GM18519 (cell line): Measurements from ENCODE around the gene SMCO2.
A peak's percentile ranks its signal among the peaks of the same experiment; 100 is the strongest.
"Not testable (repeated sequence)": the region's sequence is repeated elsewhere in the genome, so short reads cannot be mapped to it uniquely, and the experiment has no call there.

Experiments used
- ATAC-seq: cut with Tn5 transposase; IDR thresholded peaks from one replicate; pipeline ENCODE4 v1.9.1; 2021; ENCODE audit warnings: mild to moderate bottlenecking, moderate library complexity; ENCODE audit not compliant: unreplicated experiment, low FRiP score

SMCO2 gene

DNA sequence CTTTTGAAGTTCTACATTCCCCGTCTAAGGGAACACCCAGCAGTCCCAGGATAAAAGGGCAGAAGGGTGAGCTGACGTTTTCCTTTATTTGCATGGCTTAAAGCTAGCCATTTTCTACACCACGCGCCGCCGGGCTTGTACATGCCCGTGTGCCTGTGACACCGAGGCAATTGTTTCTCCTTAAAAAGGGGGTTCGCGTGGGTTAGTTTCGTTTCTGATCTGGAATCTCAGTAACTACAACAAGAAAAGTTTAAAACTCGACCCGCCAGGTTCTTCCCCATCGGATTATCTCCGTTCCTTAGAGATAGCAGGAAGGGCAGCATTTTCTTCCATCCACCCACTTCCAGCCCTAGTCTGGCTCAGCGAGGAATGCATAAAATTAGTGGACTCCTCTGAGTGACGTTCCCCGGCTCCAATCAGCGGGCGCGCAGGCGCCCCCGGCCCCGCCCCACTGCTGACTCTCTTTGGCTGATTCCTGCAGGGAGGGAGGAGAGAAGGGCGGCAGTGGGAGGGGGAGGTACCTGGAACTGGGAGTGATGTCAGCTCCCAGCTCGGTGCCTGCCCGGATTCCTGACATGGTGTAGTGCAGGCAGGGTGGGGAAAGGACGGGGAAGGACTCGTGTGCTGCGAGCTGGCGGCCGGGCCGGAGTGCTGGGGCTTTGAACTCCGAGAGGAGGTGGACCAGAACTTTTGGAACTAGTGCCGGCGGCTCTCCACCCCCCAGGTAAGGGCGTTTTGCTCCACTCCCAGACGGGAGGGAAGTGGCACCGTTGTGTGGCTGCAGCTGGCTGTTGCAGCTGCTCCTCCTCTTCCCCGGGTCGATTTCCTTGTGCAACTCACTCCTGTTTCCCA lies 77.3 kb downstream of the SMCO2 start, which contains the start of gene PPFIBP1:
Gene PPFIBP1 (plus strand): TSS at position 565 of the 852 bp plus-strand sequence. CDS start 109,191 bp downstream, outside the sequence.
- peak; percentile 79 for ATAC-seq

DNA sequence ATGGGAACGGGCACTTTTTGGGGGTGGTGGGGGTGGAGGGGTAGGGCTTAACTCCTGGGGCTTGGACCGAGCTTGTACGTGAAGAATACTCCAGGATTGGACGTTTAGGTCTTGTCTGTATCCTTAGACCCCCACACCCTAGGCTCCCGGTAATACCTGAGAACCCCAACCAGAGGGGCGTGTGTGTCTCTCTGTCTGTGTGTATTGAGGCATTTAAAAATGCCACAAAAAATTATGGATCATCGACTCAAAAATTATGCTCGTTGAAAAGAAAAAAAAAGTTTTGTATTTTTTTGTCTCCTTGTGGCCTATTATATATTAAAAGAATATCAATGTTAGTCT lies 77.9 kb downstream of the SMCO2 start:
- no peak for ATAC-seq

GRCh38 chr12:27524839-27525753 lies 78.6 kb downstream of the SMCO2 start:
- ATAC-seq = no peak

- ATAC-seq = no peak
Observed at GRCh38 chr12:27527512-27527911, 81.0 kb downstream of the SMCO2 start.

DNA sequence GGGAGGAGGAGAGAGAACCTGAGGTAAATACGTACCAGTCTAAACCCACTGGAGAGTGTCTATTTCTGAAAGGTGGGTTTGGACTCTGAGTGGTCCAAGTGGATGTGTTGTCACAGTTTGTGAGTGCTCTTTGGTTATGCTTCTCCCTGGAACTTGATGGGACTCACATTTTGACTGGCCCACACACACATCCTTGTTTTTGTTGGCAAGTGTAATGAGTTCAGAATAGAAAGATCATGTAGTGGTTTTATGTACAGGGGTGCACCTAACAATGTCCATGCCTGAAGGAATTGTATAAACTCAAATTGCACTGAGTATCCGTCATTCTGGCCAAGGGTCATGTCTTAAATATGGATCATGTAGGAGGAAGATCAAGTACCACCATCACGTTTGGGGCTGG lies 82.3 kb downstream of the SMCO2 start:
- no peak for ATAC-seq

GRCh38 chr12:27530157-27530922 lies 83.8 kb downstream of the SMCO2 start:
- ATAC-seq = no peak

DNA sequence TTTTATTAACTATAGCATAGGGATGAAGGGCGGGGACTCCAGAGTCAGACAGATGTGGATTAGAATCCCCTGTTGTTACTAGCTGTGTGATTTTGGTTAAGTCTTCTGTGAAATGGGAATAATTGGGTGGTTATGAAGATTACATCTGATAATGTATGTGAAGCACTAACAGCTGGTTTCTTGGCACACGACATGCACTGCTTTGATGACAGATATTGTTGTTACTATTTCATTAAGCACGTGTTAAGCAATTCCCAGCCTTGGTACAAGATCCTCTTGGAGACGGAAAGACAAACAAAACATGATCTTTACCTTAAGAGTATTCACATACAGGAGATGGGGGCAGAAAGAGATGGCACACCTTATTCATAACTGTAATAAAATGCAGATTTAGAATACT lies 85.4 kb downstream of the SMCO2 start:
- ATAC-seq = no peak

- ATAC-seq = peak; percentile 47
Observed at GRCh38 chr12:27534060-27534764, 87.7 kb downstream of the SMCO2 start.

DNA sequence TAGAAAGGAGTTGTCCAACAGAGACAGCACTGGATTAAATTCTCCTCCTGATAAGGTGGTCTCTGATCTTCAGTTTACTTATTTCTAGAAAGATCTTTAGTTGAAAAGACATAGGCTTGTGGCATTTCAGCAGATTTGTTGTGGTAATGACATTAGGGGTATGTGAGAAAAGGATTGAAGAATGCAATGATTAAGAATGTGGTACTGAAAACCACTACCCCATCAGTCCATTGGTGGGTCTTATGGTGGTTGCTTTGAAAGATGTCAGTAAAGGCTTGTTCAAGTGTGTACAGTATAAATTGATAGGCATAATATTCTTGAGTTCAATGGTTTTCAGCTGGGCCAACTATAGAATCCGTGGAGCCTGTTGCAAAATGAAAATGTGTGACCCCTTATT lies 88.2 kb downstream of the SMCO2 start:
- peak; percentile 14 for ATAC-seq

DNA sequence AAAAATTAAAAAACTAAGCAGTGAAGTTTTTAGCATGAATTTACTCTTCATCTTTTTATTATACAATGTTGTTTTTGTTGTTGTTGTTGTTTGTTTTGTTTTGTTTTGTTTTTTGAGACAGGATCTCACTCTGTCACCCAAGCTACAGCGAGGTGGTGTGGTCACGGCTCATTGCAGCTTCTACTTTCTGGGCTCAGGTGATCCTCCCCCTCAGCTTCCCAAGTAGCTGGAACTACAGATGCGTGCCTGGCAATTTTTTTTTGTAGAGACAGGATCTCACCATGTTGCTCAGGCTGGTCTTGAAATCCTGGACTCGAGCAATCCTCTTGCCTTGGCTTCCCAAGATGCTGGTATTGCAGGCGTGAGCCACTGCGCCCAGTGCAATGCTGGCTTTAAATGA lies 88.8 kb downstream of the SMCO2 start:
- no peak for ATAC-seq

DNA sequence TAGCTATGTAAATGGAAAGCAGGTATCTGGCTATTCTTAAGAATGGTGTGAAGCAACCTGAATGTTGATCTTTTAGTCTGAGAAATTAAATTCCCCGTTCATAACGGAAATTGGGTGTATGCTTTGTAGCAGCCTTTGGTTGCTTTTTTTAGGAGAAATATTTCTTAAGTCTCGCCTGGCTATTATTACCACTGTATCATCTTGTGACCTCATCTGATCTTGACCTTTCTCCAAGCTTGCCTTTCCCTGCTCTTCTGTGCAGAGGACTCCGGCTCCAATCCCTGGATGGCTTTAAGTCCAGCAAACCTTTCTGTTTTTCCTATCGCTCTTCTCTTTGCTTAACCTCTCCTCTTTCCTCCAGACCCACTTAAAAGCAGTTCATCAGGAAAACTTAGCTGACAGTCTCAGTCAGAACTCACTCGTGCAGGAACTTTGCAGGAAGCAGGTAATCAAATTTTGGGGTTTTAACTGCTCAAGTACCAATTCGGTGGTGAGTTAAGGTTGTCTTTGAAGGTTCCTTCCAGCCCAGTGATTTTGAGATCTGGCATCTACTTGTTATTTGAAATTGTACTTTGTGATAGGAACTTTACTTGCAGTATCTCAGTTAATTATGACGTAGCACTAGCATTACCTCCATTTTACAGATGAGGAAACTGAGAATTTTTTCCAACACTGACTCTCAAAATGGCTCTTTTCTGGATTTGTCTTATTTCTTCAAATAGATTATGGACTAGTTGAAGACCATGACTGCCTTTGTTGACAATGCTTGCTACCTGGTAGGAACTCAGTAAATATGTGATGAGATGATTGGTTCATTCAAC lies 91.5 kb downstream of the SMCO2 start:
- ATAC-seq = no peak

DNA sequence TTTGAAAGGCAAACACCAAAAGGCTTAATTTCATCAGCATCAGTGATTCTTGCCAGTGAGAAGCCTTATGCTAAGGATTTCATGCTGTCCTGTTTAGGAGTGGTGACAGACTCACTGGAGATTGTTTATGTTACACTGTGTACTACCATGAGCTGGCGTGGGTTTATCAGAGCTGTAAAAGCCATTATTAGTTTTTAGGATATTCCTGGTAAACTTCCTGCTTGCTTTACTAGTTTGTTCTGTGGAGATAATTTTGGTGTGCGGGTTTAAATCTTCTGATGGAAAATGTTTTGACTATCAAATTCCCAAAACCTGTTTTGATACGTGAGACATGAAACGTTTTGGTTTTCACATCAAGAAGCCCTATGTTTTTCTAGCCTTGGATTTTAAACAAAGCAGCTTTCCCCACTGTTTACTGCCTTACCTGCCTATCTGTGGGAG lies 92.7 kb downstream of the SMCO2 start:
- ATAC-seq = no peak

- ATAC-seq = no peak
Observed at GRCh38 chr12:27541031-27541719, 94.6 kb downstream of the SMCO2 start.

- ATAC-seq = no peak
Observed at GRCh38 chr12:27542628-27543027, 96.1 kb downstream of the SMCO2 start.

DNA sequence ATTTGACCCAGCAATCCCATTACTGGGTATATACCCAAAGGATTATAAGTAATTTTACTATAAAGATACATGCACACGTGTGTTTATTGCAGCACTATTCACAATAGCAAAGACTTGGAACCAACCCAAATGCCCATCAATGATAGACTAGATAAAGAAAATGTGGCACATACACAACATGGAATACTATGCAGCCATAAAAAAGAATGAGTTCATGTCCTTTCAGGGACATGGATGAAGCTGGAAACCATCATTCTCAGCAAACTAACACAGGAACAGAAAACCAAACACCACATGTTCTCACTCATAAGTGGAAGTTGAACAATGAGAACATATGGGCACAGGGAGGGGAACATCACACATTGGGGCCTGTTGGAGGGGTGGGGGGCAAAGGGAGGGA lies 98.3 kb downstream of the SMCO2 start:
- not testable (repeated sequence) for ATAC-seq

- no peak for ATAC-seq
Observed at GRCh38 chr12:27545665-27546064, 99.1 kb downstream of the SMCO2 start.

GRCh38 chr12:27547592-27547991 lies 101.1 kb downstream of the SMCO2 start:
- ATAC-seq = no peak

- ATAC-seq = no peak
Observed at GRCh38 chr12:27548301-27549199, 102.0 kb downstream of the SMCO2 start.
